KMS-11 (cell line): ENCODE results near the gene SEPHS1.

Experiments
- H2AFZ ChIP-seq: fragments of 200-600 bp; sonication (generic); 2 replicates; pipeline ENCODE4 v1.6.1; 2016; ENCODE audit warnings: antibody characterized with exemption, mixed run types, low read depth
- H3K27ac ChIP-seq: fragments of 200-600 bp; sonication (generic); 2 replicates; pipeline ENCODE4 v1.6.1; 2016; ENCODE audit warnings: mild to moderate bottlenecking, mixed run types
- H3K27me3 ChIP-seq: fragments of 200-600 bp; sonication (generic); 2 replicates; pipeline ENCODE4 v1.6.1; 2017; ENCODE audit warnings: mild to moderate bottlenecking, low read depth, mixed run types, moderate library complexity; ENCODE audit not compliant: insufficient read depth
- H3K36me3 ChIP-seq: fragments of 200-600 bp; sonication (generic); 2 replicates; pipeline ENCODE4 v1.6.1; 2017; ENCODE audit warnings: mild to moderate bottlenecking, mixed run types; ENCODE audit not compliant: insufficient read depth
- H3K4me1 ChIP-seq: fragments of 200-600 bp; sonication (generic); 2 replicates; pipeline ENCODE4 v1.6.1; 2016; ENCODE audit warnings: mild to moderate bottlenecking, low read depth, mixed run types; ENCODE audit not compliant: poor library complexity, severe bottlenecking
- H3K4me2 ChIP-seq: fragments of 200-600 bp; sonication (generic); 2 replicates; pipeline ENCODE4 v1.7.0; 2016; ENCODE audit warnings: mild to moderate bottlenecking, mixed run types
- H3K4me3 ChIP-seq: fragments of 200-600 bp; sonication (generic); IDR thresholded peaks from 2 replicates; pipeline ENCODE4 v1.6.1; 2017; ENCODE audit warnings: low read depth, low read length, mixed read lengths; ENCODE audit not compliant: insufficient read depth
- H3K79me2 ChIP-seq: fragments of 200-600 bp; sonication (generic); 2 replicates; pipeline ENCODE4 v1.6.1; 2016; ENCODE audit warnings: low read depth, mixed run types; ENCODE audit not compliant: insufficient read depth
- H3K9ac ChIP-seq: fragments of 200-600 bp; sonication (generic); 2 replicates; pipeline ENCODE4 v1.6.1; 2016; ENCODE audit warnings: mild to moderate bottlenecking, mixed run types
- H4K20me1 ChIP-seq: fragments of 200-600 bp; sonication (generic); 2 replicates; pipeline ENCODE4 v1.6.1; 2016; ENCODE audit warnings: mild to moderate bottlenecking, mixed run types; ENCODE audit not compliant: insufficient read depth
- TF ChIP-seq, protein P1 (sequence below): fragments of 200-600 bp; sonication (generic); conservative IDR thresholded peaks from 2 replicates; pipeline ENCODE4 v1.6.1; 2017; ENCODE audit warnings: low read depth, mild to moderate bottlenecking, antibody characterized with exemption, low read length, moderate library complexity, mixed read lengths

Gene SEPHS1

DNA sequence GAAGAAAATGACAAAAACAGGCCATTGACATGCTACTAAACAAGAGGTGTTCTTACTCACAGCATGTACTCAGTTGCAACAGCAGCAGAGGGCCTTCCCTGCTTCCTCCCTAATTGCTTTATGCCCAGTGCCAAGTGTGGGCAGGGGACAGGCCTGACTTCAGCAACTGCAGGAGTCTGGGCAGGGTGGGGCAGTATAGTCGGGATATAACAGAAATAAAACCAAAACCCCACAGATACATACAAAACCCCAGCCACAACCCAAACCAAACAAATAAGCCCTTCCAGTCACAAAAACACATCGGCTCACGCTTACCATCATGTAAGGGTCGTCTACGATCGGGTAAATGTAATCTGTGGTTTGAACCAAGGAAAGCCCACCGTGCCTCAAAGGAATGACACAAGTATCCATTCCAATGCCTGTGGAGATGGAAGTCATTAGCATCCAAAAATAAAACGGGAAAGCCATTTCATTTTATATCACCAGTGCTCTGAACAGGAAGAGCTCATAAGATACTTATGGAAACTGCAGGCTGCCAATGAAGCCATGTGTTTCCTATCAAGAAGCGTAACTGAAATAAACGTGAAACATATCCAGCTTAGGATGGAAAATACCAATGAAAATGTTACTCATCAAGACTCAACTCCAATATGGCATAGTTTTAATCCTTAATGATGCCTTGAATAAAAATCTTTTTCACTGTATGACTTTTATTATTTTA, 9.5 kb downstream of the SEPHS1 start:
- peaks cover 7% of the 10 kb centered on the region; the same call in 1 of the 2 replicates for H3K36me3 ChIP-seq
- H3K9ac ChIP-seq, result no peak overlapping the region
- no peak overlapping the region for H2AFZ ChIP-seq
- no peaks in the 10 kb centered on the region for H3K27me3 ChIP-seq
- peaks cover 68% of the 10 kb centered on the region for H3K79me2 ChIP-seq
- peaks cover 81% of the 10 kb centered on the region for H3K4me1 ChIP-seq
- TF ChIP-seq, protein P1, sequence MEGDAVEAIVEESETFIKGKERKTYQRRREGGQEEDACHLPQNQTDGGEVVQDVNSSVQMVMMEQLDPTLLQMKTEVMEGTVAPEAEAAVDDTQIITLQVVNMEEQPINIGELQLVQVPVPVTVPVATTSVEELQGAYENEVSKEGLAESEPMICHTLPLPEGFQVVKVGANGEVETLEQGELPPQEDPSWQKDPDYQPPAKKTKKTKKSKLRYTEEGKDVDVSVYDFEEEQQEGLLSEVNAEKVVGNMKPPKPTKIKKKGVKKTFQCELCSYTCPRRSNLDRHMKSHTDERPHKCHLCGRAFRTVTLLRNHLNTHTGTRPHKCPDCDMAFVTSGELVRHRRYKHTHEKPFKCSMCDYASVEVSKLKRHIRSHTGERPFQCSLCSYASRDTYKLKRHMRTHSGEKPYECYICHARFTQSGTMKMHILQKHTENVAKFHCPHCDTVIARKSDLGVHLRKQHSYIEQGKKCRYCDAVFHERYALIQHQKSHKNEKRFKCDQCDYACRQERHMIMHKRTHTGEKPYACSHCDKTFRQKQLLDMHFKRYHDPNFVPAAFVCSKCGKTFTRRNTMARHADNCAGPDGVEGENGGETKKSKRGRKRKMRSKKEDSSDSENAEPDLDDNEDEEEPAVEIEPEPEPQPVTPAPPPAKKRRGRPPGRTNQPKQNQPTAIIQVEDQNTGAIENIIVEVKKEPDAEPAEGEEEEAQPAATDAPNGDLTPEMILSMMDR, result no peak
- H4K20me1 ChIP-seq, result no peaks in the 10 kb centered on the region
- H3K27ac ChIP-seq, result peak overlapping the region; percentile 57; the same call in 1 of the 2 replicates
- H3K4me2 ChIP-seq, result peak overlapping the region; percentile 97; the same call in 1 of the 2 replicates
- no peak overlapping the region for H3K4me3 ChIP-seq

DNA sequence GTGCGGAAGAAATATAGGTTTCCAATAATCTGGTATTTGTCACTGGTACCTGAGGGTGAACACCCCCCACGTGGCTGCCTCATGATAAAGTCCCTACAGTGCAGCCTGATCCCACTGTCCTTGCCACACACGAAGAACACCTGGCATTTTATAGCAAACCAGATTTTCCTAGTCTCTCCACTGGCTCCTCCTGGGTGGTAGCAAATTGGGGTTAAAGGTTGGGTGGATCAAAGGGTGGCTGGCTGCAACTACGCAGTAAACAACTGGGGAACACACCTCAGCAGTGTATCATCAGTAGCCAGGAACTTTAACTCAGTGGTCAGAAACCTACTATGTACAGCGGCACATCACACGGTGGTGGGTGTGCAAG, 10.3 kb downstream of the SEPHS1 start:
- Histone ChIP-seq H3K79me2 (peaks cover 61% of the 10 kb centered on the region), H2AFZ (no peak overlapping the region), H3K4me1 (peaks cover 75% of the 10 kb centered on the region), H3K27me3 (no peaks in the 10 kb centered on the region), H3K4me3 (no peak overlapping the region), H3K9ac (no peak overlapping the region), H3K4me2 (peak overlapping the region; percentile 97), H3K36me3 (peaks cover 7% of the 10 kb centered on the region; the same call in 1 of the 2 replicates), H3K27ac (peak overlapping the region; percentile 12; the same call in 1 of the 2 replicates), H4K20me1 (no peaks in the 10 kb centered on the region)
- TF ChIP-seq, protein P1, result no peak

DNA sequence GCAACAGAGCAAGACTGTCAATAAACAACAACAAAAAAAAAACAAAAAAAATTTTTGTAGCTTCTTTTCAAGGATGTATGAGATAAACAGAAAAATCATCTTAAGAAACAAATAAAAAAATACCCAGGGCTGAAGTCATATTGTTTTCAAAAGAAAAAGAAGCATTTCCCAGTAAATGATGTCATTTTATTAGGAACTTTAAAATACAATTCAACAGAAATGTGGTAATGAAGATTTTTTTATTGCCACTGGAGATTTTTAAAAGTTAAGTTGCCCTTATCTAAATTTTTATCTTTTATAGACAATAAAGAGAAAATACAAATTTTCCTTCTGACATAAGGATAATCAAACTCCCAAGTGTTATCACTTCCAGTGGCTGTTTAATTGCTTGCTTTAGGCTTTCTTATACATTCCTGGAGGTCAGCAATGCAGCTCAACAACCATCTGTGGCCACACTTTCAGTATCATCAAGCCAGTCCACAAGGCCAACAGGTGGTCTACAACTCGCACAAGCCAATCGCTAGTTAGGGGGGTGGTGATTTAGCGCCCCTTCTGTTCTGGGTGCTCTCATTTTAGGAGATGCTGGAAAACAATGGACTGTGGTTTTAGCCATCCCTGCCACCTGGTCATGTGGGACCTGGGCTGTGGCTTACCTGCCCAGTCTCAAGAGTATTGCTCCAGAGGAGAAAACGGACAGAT, 10.8 kb downstream of the SEPHS1 start:
- Histone ChIP-seq H3K9ac (no peak overlapping the region), H4K20me1 (no peaks in the 10 kb centered on the region), H3K27ac (peak overlapping the region; percentile 12; the same call in 1 of the 2 replicates), H3K79me2 (peaks cover 55% of the 10 kb centered on the region), H3K36me3 (peaks cover 7% of the 10 kb centered on the region; the same call in 1 of the 2 replicates), H2AFZ (no peak overlapping the region), H3K27me3 (no peaks in the 10 kb centered on the region), H3K4me1 (peaks cover 70% of the 10 kb centered on the region), H3K4me2 (peak overlapping the region; percentile 97), H3K4me3 (no peak overlapping the region)
- TF ChIP-seq, protein P1, result no peak

DNA sequence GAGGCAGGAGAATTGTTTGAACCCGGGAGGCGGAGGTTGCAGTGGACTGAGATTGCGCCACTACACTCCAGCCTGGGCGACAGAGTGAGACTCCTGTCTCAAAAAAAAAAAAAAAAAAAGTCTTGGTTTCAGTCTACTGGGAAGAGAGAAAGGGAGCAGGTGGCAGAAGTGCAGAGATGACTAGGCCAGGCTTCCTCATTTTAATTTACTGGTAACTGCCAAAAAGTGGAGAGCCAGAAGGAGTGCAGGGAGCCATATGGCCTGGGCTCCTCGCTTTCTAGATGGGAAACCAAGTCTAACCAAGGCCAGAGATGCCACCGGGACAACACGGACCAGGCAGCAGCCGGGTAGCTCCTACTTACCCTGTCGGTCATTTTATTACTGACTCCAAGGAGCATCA, 12.2 kb downstream of the SEPHS1 start:
- Histone ChIP-seq H4K20me1 (no peaks in the 10 kb centered on the region), H2AFZ (no peak overlapping the region), H3K36me3 (peaks cover 7% of the 10 kb centered on the region; the same call in 1 of the 2 replicates), H3K4me2 (peak overlapping the region; percentile 97; the same call in 1 of the 2 replicates), H3K27ac (no peak overlapping the region; the same call in 1 of the 2 replicates), H3K4me3 (no peak overlapping the region), H3K27me3 (no peaks in the 10 kb centered on the region), H3K79me2 (peaks cover 48% of the 10 kb centered on the region), H3K4me1 (peaks cover 56% of the 10 kb centered on the region), H3K9ac (no peak overlapping the region)
- TF ChIP-seq, protein P1, result no peak
